Measurements from ENCODE around the gene TEX29.

The TEX29 gene

GRCh38 chr13:111322001-111322915 is 1.8 kb downstream of the TEX29 start:
- DNase-seq (ENCODE audit: low read depth in 3 of 3) = no peak

- DNase-seq (ENCODE audit: low read depth in 3 of 3) = no peak
Observed at GRCh38 chr13:111322916-111323331, 2.5 kb downstream of the TEX29 start.

DNA sequence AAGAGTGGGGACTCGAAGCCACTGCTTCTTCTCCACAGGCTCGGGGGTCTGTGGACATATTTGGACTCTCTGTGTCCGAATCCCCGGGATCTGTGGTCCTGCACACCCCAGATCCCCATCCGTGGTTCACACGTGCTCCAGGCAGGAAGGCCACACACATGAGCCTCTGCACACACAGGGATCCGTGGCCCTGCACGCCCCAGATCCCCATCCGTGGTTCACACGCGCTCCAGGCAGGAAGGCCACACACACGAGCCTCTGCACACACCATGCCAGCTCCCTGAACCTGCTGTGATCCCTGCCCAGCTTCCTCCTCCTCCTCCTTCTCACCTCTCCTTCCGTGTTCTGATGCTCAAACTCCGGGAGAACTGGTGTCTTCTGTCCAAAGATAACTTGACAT is 3.1 kb downstream of the TEX29 start:
- no peak for DNase-seq (ENCODE audit: low read depth in 3 of 3)

GRCh38 chr13:111323950-111324651 is 3.7 kb downstream of the TEX29 start:
- DNase-seq (ENCODE audit: low read depth in 3 of 3) = no peak

DNA sequence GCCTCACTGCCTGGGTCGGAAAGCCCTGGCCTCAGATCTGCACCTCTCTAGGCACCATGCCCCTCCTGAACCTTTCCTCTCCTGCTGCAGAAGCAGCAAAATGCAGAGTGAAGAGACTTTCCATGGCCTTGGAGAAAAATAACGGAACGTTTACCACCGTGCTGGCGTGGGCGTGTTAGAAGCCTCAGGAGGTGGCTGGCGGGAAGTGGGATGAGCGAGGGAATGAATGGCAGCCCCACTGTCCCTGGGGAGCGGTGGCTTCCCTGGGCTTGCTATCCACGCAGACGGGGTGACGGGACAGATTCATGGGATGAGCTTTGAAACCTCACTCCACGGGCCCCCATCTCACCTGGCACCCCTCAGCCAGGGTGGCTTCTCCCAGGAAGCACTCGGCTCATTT is 4.3 kb downstream of the TEX29 start:
- no peak for DNase-seq (ENCODE audit: low read depth in 3 of 3)

- DNase-seq (ENCODE audit: low read depth in 3 of 3) = no peak
Observed at GRCh38 chr13:111325146-111325890, 4.9 kb downstream of the TEX29 start.

- DNase-seq (ENCODE audit: low read depth in 3 of 3) = no peak
Observed at GRCh38 chr13:111325941-111326620, 5.6 kb downstream of the TEX29 start.

GRCh38 chr13:111326621-111326965 is 6.2 kb downstream of the TEX29 start:
- no peak for DNase-seq (ENCODE audit: low read depth in 3 of 3)

- DNase-seq (ENCODE audit: low read depth in 3 of 3) = no peak
Observed at GRCh38 chr13:111326981-111327642, 6.7 kb downstream of the TEX29 start.

GRCh38 chr13:111327730-111328573 is 7.5 kb downstream of the TEX29 start:
- DNase-seq (ENCODE audit: low read depth in 3 of 3) = no peak

DNA sequence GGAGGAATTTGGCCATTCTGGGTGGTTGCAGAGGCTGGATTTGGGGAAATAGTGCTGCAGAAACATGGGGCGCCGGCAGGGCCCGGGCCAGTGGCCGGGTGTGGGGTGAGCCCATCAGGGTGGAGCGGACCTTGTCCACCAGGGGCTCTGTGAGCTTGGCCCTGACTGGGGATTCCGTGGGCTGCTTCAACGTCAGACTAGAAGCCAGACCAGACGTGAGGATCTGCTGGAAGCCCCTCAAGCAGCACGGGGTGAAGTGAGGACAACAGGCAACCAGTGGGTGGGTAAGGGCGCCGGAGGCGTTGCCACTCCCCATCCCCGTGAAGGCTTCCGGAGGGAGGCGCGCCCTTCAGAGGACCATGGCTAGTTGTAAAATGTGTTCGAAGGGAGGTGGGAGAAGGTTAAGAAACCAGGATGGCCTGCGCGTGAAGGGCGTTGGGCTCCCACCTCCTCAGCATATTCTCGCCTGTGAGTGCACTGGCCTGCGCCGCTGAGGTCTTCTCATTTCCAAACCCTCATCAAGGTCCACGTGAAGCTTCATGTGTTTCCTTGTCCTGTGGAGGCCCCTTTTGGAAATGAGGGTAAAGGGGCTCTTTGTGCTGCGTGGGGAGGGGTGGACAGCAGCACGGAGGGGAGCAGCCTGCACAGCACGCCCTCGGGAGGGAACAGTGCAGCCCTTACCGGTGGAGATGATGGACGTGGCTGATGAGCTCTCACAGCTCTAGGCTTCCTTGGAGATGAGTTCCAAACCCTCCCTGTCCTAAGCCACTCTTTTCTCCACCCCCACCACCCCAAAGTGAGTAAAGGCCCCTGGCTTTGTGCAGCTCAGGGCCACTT is 8.3 kb downstream of the TEX29 start:
- no peak for DNase-seq (ENCODE audit: low read depth in 3 of 3)

DNA sequence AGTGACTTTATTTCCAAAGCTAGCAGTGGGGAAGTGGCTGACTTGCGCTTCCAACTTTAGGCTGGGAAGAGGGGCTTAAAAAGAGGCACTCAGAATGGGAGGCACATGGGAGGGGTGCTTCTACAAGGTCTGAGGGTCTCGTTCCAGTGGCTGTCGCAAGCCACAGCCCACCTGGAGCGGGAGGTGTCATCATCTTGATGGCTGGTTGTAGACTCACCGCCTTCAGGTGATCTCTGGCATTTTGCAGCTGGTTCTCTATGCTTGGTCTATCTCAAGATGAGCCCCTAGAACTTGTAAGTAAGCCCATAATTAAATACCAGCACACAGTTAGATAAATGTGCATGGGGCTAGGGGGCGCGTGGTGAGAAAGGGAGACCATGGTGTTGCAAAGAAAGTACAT is 9.2 kb downstream of the TEX29 start:
- no peak for DNase-seq (ENCODE audit: low read depth in 3 of 3)

DNA sequence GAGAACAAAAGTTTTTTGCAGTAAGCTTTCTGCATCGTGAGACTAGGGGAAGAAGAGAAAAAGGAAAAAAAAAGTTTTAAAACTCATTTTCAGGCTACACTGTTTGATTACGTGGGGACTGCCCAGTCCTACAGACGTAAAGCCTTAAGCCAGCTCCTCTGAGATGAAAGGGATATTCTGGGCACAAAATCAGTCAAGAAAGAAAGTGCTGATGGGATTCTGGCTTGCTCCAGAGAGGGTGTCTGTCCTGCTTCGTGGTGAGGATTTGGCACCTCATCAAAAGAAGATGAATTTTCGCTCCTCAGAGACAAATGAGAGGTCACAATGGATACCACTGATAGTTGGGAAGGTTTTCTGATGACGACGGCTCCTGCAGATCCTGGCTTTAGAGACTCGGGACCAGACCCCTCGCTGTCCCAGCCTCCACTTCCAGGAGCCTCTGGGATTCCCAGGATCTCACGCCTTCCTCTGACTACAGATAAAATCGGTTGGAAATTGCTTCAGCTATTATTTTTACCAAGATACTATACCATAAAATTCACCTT is 9.7 kb downstream of the TEX29 start:
- no peak for DNase-seq (ENCODE audit: low read depth in 3 of 3)

DNA sequence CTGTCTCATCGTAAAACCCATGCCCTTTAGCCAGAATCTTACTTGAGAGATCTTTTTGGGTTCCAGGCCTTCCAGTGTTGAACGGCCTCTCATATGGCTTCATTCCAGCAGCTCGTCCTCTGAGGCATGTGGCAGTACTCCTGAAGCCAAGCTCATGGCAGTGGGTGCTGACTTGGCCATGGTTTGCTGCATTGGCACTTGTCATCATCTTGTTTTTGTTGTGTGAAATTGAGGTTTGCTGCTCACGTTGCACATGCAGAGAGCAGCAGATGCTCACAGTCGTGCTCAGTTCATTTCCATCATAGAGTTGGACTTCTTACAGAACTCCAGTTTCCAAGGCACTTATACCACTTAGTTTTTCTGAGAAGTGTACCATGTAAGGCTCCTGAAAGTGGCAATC is 14.9 kb downstream of the TEX29 start:
- DNase-seq (ENCODE audit: low read depth in 3 of 3) = no peak

- no peak for DNase-seq (ENCODE audit: low read depth in 3 of 3)
Observed at GRCh38 chr13:111336666-111337065, 16.2 kb downstream of the TEX29 start.

DNA sequence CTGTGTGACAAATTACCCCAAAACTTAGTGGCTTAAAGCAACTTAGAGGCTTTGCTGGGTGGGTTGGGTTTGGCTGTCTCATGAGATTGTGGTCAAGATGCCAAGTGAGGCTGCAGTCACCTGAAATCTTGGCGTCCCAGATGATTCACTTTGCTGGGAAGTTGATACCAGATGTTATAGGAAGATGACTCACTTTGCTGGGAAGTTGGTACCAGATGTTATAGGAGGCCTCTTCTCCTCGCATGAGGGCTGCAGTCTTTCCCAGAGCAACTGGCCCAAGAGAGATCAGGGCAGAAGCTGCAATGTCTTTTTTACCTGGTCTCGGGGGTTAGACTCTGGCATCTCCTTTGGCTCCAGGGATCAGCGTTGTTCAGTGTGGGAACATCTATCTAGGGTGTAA is 16.8 kb downstream of the TEX29 start:
- DNase-seq (ENCODE audit: low read depth in 3 of 3) = no peak

GRCh38 chr13:111337741-111338140 is 17.3 kb downstream of the TEX29 start:
- DNase-seq (ENCODE audit: low read depth in 3 of 3) = no peak

- no peak for DNase-seq (ENCODE audit: low read depth in 3 of 3)
Observed at GRCh38 chr13:111338841-111339240, 18.4 kb downstream of the TEX29 start.

All from stimulated activated CD4-positive, alpha-beta T cell treated with anti-CD3 and anti-CD28 coated beads, TNF-alpha, amount 100 ng/mL, for 4 hours (primary cell).